IMR-90 (cell line): ENCODE results near the gene REEP2. TPM values are rescaled to one million over a fixed set of nuclear protein-coding genes. Genes with fewer than 3 reads are reported as not detected.
A peak's percentile ranks its signal among the peaks of the same experiment; 100 is the strongest.

ENCODE experiments used
- ATAC-seq: fragments of 200-7000 bp; cut with Tn5 transposase; 2 replicates; pipeline ENCODE4 v1.9.1; 2020; ENCODE audit warnings: low read depth, mild to moderate bottlenecking, moderate library complexity
- BruUV-seq: library from RNA; stranded (reverse); fragments of 400-500 nt; replicated peaks from 2 replicates; lab custom pipeline; 2021; lab: Mats Ljungman, UMichigan
- CTCF ChIA-PET: fragments of 300-600 bp; formaldehyde crosslinking; extraction: SDS; loops from one replicate; lab custom pipeline; 2021; ENCODE audit warnings: antibody characterized with exemption; lab: Yijun Ruan, JAX
- POLR2A ChIA-PET: fragments of 300-600 bp; sonication (Branson Sonifier 250); formaldehyde crosslinking; loops from one replicate; lab custom pipeline; 2022; ENCODE audit warnings: antibody characterized with exemption; ENCODE audit not compliant: unreplicated experiment; lab: Charles Lee
- DNase-seq: peaks from one replicate; pipeline ENCODE4 v3.0.0; 2013
- H2AFZ ChIP-seq: replicated peaks from 2 replicates; pipeline ENCODE3; 2013; ENCODE audit warnings: low read length, mild to moderate bottlenecking; ENCODE audit not compliant: poor library complexity
- H2AK5ac ChIP-seq: 2 replicates; pipeline ENCODE4 v1.6.1; 2013; ENCODE audit warnings: low read depth, low read length, inconsistent platforms
- H2AK9ac ChIP-seq: replicated peaks from 2 replicates; pipeline ENCODE3; 2013; ENCODE audit warnings: mild to moderate bottlenecking, low read depth, low read length, moderate library complexity; ENCODE audit not compliant: poor library complexity
- H2BK120ac ChIP-seq: 2 replicates; pipeline ENCODE4 v1.6.1; 2013; ENCODE audit warnings: low read depth, low read length, inconsistent platforms
- H2BK15ac ChIP-seq: 3 replicates; pipeline ENCODE4 v1.6.1; 2013; ENCODE audit warnings: low read depth, low read length, inconsistent platforms
- H2BK20ac ChIP-seq: 2 replicates; pipeline ENCODE4 v1.6.1; 2013; ENCODE audit warnings: low read depth, mild to moderate bottlenecking, inconsistent platforms, low read length, moderate library complexity
- H2BK5ac ChIP-seq: 2 replicates; pipeline ENCODE4 v1.6.1; 2013; ENCODE audit warnings: mild to moderate bottlenecking, low read depth, low read length, inconsistent platforms; ENCODE audit not compliant: poor library complexity, severe bottlenecking
- H3K14ac ChIP-seq: replicated peaks from 2 replicates; pipeline ENCODE4 v1.6.1; 2013; ENCODE audit warnings: low read depth, low read length, inconsistent platforms
- H3K18ac ChIP-seq: 2 replicates; pipeline ENCODE4 v1.6.1; 2013; ENCODE audit warnings: low read depth, low read length, control low read depth
- H3K23ac ChIP-seq: 2 replicates; pipeline ENCODE4 v1.6.1; 2013; ENCODE audit warnings: low read depth, low read length, inconsistent platforms
- H3K27ac ChIP-seq: 2 replicates; pipeline ENCODE4 v1.5.1; 2013; ENCODE audit warnings: mild to moderate bottlenecking, control low read depth, low read length; ENCODE audit not compliant: insufficient read depth
- H3K27me3 ChIP-seq: 2 replicates; pipeline ENCODE4 v1.6.1; 2013; ENCODE audit warnings: low read length; ENCODE audit not compliant: control insufficient read depth, insufficient read depth
- H3K36me3 ChIP-seq: 2 replicates; pipeline ENCODE4 v1.6.1; 2013; ENCODE audit warnings: low read length, mixed read lengths; ENCODE audit not compliant: control insufficient read depth, insufficient read depth
- H3K4ac ChIP-seq: 2 replicates; pipeline ENCODE4 v1.6.1; 2013; ENCODE audit warnings: low read depth, low read length, inconsistent platforms
- H3K4me1 ChIP-seq: 2 replicates; pipeline ENCODE4 v1.6.1; 2013; ENCODE audit warnings: low read length, mixed read lengths; ENCODE audit not compliant: control insufficient read depth, insufficient read depth
- H3K4me2 ChIP-seq: 2 replicates; pipeline ENCODE4 v1.6.1; 2013; ENCODE audit warnings: low read depth, mild to moderate bottlenecking, control low read depth, low read length, moderate library complexity
- H3K4me3 ChIP-seq: 2 replicates; pipeline ENCODE4 v1.5.1; 2013; ENCODE audit warnings: low read depth, mild to moderate bottlenecking, control low read depth, low read length, moderate library complexity; ENCODE audit not compliant: insufficient read depth
- H3K56ac ChIP-seq: 2 replicates; pipeline ENCODE4 v1.6.1; 2013; ENCODE audit warnings: low read length, inconsistent platforms; ENCODE audit not compliant: insufficient read depth; ENCODE audit errors: extremely low read depth
- H3K79me1 ChIP-seq, 2 experiments: 2 replicates each; pipeline ENCODE4 v1.6.1; 2013; ENCODE audit warnings: low read length in 2 of 2, inconsistent platforms in 1 of 2, low read depth in 1 of 2
- H3K9ac ChIP-seq: 2 replicates; pipeline ENCODE4 v1.6.1; 2013; ENCODE audit warnings: low read depth, low read length, control low read depth
- H3K9me1 ChIP-seq: 2 replicates; pipeline ENCODE4 v1.6.1; 2013; ENCODE audit warnings: low read length, inconsistent platforms; ENCODE audit not compliant: insufficient read depth
- H3K9me3 ChIP-seq: 2 replicates; pipeline ENCODE4 v1.6.1; 2013; ENCODE audit warnings: low read length; ENCODE audit not compliant: control insufficient read depth, insufficient read depth
- H4K20me1 ChIP-seq: 2 replicates; pipeline ENCODE4 v1.6.1; 2013; ENCODE audit warnings: low read length, inconsistent platforms; ENCODE audit not compliant: insufficient read depth
- H4K5ac ChIP-seq: 2 replicates; pipeline ENCODE4 v1.6.1; 2013; ENCODE audit warnings: mild to moderate bottlenecking, low read depth, low read length, control low read depth
- H4K8ac ChIP-seq, 2 experiments: 2 replicates each; pipeline ENCODE4 v1.6.1; 2013; ENCODE audit warnings: low read depth in 2 of 2, low read length in 2 of 2, control low read depth in 1 of 2, inconsistent platforms in 1 of 2
- H4K91ac ChIP-seq: 2 replicates; pipeline ENCODE4 v1.6.1; 2013; ENCODE audit warnings: low read depth, low read length, inconsistent platforms; ENCODE audit not compliant: insufficient read depth
- MAFK ChIP-seq: IDR thresholded peaks from 2 replicates; pipeline ENCODE4 v1.6.1; 2012; ENCODE audit warnings: low read depth, low read length, improper control_type of control experiment
- NFE2L2 ChIP-seq: fragments of 150-350 bp; IDR thresholded peaks from 2 replicates; pipeline ENCODE4 v1.6.1; 2016; ENCODE audit warnings: low read depth, mild to moderate bottlenecking, low read length
- POLR2A ChIP-seq: IDR thresholded peaks from 2 replicates; pipeline ENCODE4 v1.6.1; 2012; ENCODE audit warnings: mild to moderate bottlenecking, low read depth, low read length
- RAD21 ChIP-seq: IDR thresholded peaks from 2 replicates; pipeline ENCODE4 v1.6.1; 2012; ENCODE audit warnings: low read length, improper control_type of control experiment
- WGBS, 2 experiments: methylation state at CpG; one replicate each; pipeline versions ENCODE4 v1.1.5 to v1.1.7; 2013; ENCODE audit warnings: missing lambda C conversion rate in 2 of 2; ENCODE audit not compliant: insufficient read length in 1 of 2; ENCODE audit errors: extremely low coverage in 2 of 2; 5-methylcytosine and 5-hydroxymethylcytosine counted together
- dilution Hi-C: fragments of 300-500 bp; cut with HindIII; formaldehyde crosslinking; loops from one replicate; pipeline ENCODE4 v1.14.3; 2018; ENCODE audit warnings: low sequenced_read_pairs; ENCODE audit not compliant: unreplicated experiment
- in situ Hi-C: fragments of 300-500 bp; cut with MboI; formaldehyde crosslinking; loops from 3 replicates; pipeline ENCODE4 v1.14.3; 2019; ENCODE audit warnings: low sequenced_read_pairs, inconsistent platforms, mixed read lengths
- intact Hi-C: fragments of 100-400 bp; cut with micrococcal nuclease; formaldehyde crosslinking; loops from 2 replicates; pipeline ENCODE4 v1.10.0; 2022
- polyA plus RNA-seq, 3 experiments: library from polyadenylated mRNA; depleted of rRNA; stranded (reverse); fragments of >200 nt; gene quantifications; 2 replicates each; pipeline ENCODE4 v1.2.3, GENCODE V29; 2012; ENCODE audit warnings: low replicate concordance in 1 of 3
- total RNA-seq: library from RNA; depleted of rRNA; stranded (reverse); fragments of >200 nt; gene quantifications from 2 replicates; pipeline ENCODE4 v1.2.3, GENCODE V29; 2012

The REEP2 gene
- total and polyA plus RNA-seq, 2 of the 4 experiments (the other 2 are of a cell fraction), result 12.4 to 17.0 TPM

GRCh38 chr5:138471052-138471361 is 32.1 kb downstream of the REEP2 start:
- no peak overlapping the region for H4K5ac ChIP-seq
- no peak overlapping the region for H2AK9ac ChIP-seq
- H3K79me1 ChIP-seq, result peaks cover 9 to 30% of the 10 kb centered on the region in 2 experiments
- peaks cover 10% of the 10 kb centered on the region; the same call in 1 of the 2 replicates for H3K4me1 ChIP-seq
- H2BK5ac ChIP-seq, result no peak overlapping the region
- no peak overlapping the region for H3K27ac ChIP-seq
- H3K18ac ChIP-seq, result no peak overlapping the region
- H2BK20ac ChIP-seq, result no peak overlapping the region
- DNase-seq, result no peak
- peaks cover 20% of the 10 kb centered on the region for H3K9me1 ChIP-seq
- ChIA-PET POLR2A (no interaction called here), CTCF (no interaction called here)
- peaks cover 2% of the 10 kb centered on the region; the same call in 1 of the 2 replicates for H3K27me3 ChIP-seq
- H3K4me3 ChIP-seq, result no peak overlapping the region
- H3K9ac ChIP-seq, result no peak overlapping the region
- no TSS peak for BruUV-seq
- no peaks in the 10 kb centered on the region for H3K9me3 ChIP-seq
- no peak overlapping the region for H3K23ac ChIP-seq
- no peak overlapping the region for H2BK120ac ChIP-seq
- H2AFZ ChIP-seq, result no peak overlapping the region
- peaks cover 18% of the 10 kb centered on the region for H3K36me3 ChIP-seq
- 0 out of 2 replicates have a peak, but pooled peaks have one; percentile 9 for TF ChIP-seq NFE2L2
- no peak for TF ChIP-seq MAFK
- TF ChIP-seq POLR2A, result no peak
- no peak for TF ChIP-seq RAD21
- intact Hi-C loops, result no loop called here
- 67% methylated on average over 1 of the region's 2 CpGs; no CpG with 5 or more reads in 1 of the 2 experiments for WGBS, 2 experiments
- dilution Hi-C loops, result no loop called here
- H2AK5ac ChIP-seq, result no peak overlapping the region
- ATAC-seq, result no peak
- no peak overlapping the region for H3K4me2 ChIP-seq
- H3K56ac ChIP-seq, result no peak overlapping the region
- no peak overlapping the region for H2BK15ac ChIP-seq
- in situ Hi-C loops, result no loop called here
- H3K14ac ChIP-seq, result no peak overlapping the region
- H4K91ac ChIP-seq, result no peak overlapping the region
- no peak overlapping the region for H4K8ac ChIP-seq
- H4K20me1 ChIP-seq, result peaks cover 50% of the 10 kb centered on the region
- H3K4ac ChIP-seq, result no peak overlapping the region
